ENCODE results near the gene FKBP8. TPM values are rescaled to one million over a fixed set of nuclear protein-coding genes. Genes with fewer than 3 reads are reported as not detected.
"Not testable (repeated sequence)": the region's sequence is repeated elsewhere in the genome, so short reads cannot be mapped to it uniquely, and the experiment has no call there.

FKBP8 gene
- total RNA-seq, 2 donors from 2014 or later, result 326 to 536 TPM

DNA sequence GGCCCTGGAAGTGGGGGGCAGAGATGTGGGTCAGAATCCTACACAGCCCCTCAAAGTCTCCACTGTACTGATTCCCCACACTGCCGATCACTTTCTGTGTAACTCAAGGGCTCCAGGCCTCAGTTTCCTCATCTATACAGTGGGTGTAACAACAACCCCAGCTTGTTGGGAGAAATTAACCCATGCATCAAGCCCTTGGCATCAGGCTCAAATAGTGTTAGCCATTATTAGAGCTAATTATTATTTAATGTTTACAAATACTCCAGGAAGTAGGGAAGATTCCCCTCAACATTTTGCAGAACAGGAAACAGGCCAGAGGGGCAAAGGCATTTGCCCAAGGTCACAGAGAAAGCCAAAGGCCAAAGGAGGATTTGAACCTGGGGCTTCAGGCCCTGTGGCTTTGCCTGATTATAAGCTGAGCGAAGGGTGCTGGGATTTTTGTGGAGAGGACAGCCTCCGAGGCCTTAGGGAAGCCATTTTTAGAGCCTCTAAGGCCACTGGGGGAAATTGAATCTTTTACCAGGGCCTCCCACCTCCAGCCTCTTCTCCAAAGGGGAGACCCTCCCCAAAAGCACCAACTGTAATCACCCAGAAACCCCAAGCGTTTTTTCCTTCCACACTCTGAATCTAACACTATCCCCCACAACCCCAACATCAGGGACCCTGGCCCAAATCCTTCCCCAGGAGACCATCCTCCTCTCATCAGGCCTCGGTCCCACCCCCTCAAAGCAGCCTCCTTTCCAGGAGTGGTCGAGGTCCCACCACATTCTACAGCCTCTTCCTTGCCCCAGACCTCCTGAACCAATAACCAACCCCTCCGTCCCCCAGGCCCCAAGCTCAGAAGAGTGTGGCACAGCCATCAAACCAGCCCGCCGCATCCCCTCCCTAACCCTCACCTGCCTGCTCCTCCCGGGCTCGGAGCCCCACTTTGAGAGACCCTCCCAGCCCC lies 1.1 kb downstream of the FKBP8 start:
- H3K4me1 ChIP-seq (replicated peaks), result peaks cover 5% of the 10 kb centered on the region
- H3K27me3 ChIP-seq (replicated peaks; ENCODE audit: insufficient read depth), result no peaks in the 10 kb centered on the region
- no peak for TF ChIP-seq POLR2AphosphoS5 (IDR thresholded peaks at IDR 0.05)
- intact Hi-C loops (cut with DNase I), result no loop called here
- H3K36me3 ChIP-seq, result peaks cover 0 to 5% of the 10 kb centered on the region in 2 donors
- 17% methylated on average over 11 of the region's 11 CpGs for WGBS
- no peak for DNase-seq (ENCODE audit: low spot score)
- H3K27ac ChIP-seq, result peak overlapping the region; percentile 89 to 90
- no peaks in the 10 kb centered on the region for H3K9me3 ChIP-seq
- peak overlapping the region; percentile 81 to 93 for H3K4me3 ChIP-seq

GRCh38 chr19:18541258-18541991 lies 1.9 kb downstream of the FKBP8 start:
- Histone ChIP-seq H3K4me1 (replicated peaks) (peaks cover 5% of the 10 kb centered on the region), H3K27me3 (replicated peaks; ENCODE audit: insufficient read depth) (no peaks in the 10 kb centered on the region), H3K9me3 (no peaks in the 10 kb centered on the region), H3K36me3 (peaks cover 3 to 5% of the 10 kb centered on the region in 2 donors), H3K27ac (no peak overlapping the region), H3K4me3 (no peak overlapping the region)
- 83% methylated on average over 21 of the region's 21 CpGs for WGBS
- intact Hi-C loops (cut with DNase I), result no loop called here
- TF ChIP-seq, protein P1, sequence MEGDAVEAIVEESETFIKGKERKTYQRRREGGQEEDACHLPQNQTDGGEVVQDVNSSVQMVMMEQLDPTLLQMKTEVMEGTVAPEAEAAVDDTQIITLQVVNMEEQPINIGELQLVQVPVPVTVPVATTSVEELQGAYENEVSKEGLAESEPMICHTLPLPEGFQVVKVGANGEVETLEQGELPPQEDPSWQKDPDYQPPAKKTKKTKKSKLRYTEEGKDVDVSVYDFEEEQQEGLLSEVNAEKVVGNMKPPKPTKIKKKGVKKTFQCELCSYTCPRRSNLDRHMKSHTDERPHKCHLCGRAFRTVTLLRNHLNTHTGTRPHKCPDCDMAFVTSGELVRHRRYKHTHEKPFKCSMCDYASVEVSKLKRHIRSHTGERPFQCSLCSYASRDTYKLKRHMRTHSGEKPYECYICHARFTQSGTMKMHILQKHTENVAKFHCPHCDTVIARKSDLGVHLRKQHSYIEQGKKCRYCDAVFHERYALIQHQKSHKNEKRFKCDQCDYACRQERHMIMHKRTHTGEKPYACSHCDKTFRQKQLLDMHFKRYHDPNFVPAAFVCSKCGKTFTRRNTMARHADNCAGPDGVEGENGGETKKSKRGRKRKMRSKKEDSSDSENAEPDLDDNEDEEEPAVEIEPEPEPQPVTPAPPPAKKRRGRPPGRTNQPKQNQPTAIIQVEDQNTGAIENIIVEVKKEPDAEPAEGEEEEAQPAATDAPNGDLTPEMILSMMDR (IDR thresholded peaks at IDR 0.05), result no peak
- no peak for DNase-seq (ENCODE audit: low spot score)

DNA sequence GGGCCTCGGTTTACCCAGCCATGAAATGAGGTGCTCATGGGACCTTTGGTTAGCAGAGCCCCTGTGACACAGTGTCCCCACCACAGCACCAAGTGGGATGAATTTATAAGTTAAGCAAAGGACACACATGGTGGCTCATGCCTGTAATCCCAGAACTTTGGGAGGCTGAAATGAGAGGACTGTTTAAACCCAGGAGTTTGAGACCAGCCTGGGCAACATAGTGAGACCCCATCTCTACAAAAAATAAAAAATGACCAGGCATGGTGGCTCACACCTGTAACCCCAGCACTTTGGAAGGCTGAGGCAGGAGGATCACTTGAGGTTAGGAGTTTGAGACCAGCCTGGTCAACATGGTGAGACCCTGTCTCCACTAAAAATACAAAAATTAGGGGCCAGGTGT lies 3.2 kb downstream of the FKBP8 start:
- not testable (repeated sequence) for H3K36me3 ChIP-seq
- WGBS, result 94% methylated on average over 1 of the region's 1 CpG

DNA sequence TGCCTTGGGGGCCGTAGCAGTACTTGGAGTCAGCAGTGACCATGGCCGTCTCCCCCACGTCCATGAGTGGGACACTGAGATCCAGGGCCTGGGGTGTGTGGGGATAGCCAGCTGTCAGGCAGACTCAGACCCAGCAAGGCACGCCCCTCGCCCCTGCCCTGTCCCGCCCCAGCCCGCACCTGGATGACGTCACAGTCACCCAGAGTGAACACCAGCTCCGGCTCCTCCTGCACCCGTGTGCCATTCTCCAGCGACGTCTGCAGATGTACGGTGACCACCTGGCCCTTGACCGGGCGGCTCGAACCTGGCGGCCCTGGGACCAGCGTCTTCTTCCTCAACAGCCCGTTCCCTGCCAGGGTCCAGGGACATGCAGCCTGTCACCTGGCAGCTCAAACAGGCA lies 4.0 kb downstream of the FKBP8 start:
- H3K4me3 ChIP-seq, result no peak overlapping the region
- 94% methylated on average over 19 of the region's 19 CpGs for WGBS
- no peak for DNase-seq (ENCODE audit: low spot score)
- H3K27ac ChIP-seq, result no peak overlapping the region
- TF ChIP-seq POLR2A (IDR thresholded peaks at IDR 0.05), result no peak
- TF ChIP-seq, protein P1 (IDR thresholded peaks at IDR 0.05), result no peak
- intact Hi-C loops (cut with DNase I), result no loop called here
- peaks cover 5% of the 10 kb centered on the region for H3K4me1 ChIP-seq (replicated peaks)
- H3K27me3 ChIP-seq (replicated peaks; ENCODE audit: insufficient read depth), result no peaks in the 10 kb centered on the region
- no peaks in the 10 kb centered on the region for H3K9me3 ChIP-seq
- H3K36me3 ChIP-seq, result peaks cover 3 to 5% of the 10 kb centered on the region in 2 donors

More for the DNA sequence above, 3.2 kb downstream of the FKBP8 start:
- H3K27ac ChIP-seq; H3K27me3 ChIP-seq (replicated peaks; ENCODE audit: insufficient read depth); H3K9me3 ChIP-seq; DNase-seq (ENCODE audit: low spot score); H3K4me3 ChIP-seq; H3K4me1 ChIP-seq (replicated peaks); intact Hi-C loops (cut with DNase I): not testable (repeated sequence)

- Histone ChIP-seq H3K4me1 (replicated peaks) (peaks cover 5% of the 10 kb centered on the region), H3K27me3 (replicated peaks; ENCODE audit: insufficient read depth) (no peaks in the 10 kb centered on the region), H3K36me3 (peaks cover 3 to 6% of the 10 kb centered on the region in 2 donors), H3K4me3 (no peak overlapping the region), H3K9me3 (no peaks in the 10 kb centered on the region), H3K27ac (no peak overlapping the region)
- TF ChIP-seq POLR2A (IDR thresholded peaks at IDR 0.05) (no peak), POLR2AphosphoS5 (IDR thresholded peaks at IDR 0.05) (no peak)
- TF ChIP-seq, protein P1 (IDR thresholded peaks at IDR 0.05), result no peak
- intact Hi-C loops (cut with DNase I), result no loop called here
- 95% methylated on average over 22 of the region's 22 CpGs for WGBS
- DNase-seq (ENCODE audit: low spot score), result no peak
Observed at GRCh38 chr19:18538115-18538514, 5.3 kb downstream of the FKBP8 start.

All from prostate gland (tissue), 2 donors.